Spleen (tissue), 11 donors: ENCODE measurements around the gene GPC2. TPM values are rescaled to one million over a fixed set of nuclear protein-coding genes. Genes with fewer than 3 reads are reported as not detected.

Experiments used
- DNase-seq: peaks from one replicate; pipeline ENCODE4 v3.0.0-alpha.2; 2020
- H3K27ac ChIP-seq, 8 donors: fragments of 200-600 bp; sonication (generic) in 7 of 8; 1 replicate in 4 of 8; 2 replicates in 4 of 8; pipeline versions ENCODE4 v1.5.0 to v1.8.0; 2016 to 2021; ENCODE audit warnings: inconsistent platforms in 4 of 8, mild to moderate bottlenecking in 4 of 8, moderate library complexity in 1 of 8
- H3K27me3 ChIP-seq, 7 donors: fragments of 200-600 bp; sonication (generic) in 6 of 7; replicated peaks in 1 of 7; 1 replicate in 4 of 7; 2 replicates in 3 of 7; pipeline versions ENCODE4 v1.5.0 to v1.8.0; 2016 to 2021; ENCODE audit warnings: inconsistent platforms in 3 of 7, mild to moderate bottlenecking in 1 of 7
- H3K36me3 ChIP-seq, 6 donors: fragments of 200-600 bp; sonication (generic) in 5 of 6; 1 replicate in 4 of 6; 2 replicates in 2 of 6; pipeline versions ENCODE4 v1.5.0 to v1.8.0; 2016 to 2021; ENCODE audit warnings: inconsistent platforms in 2 of 6
- H3K4me1 ChIP-seq, 6 donors: fragments of 200-600 bp; sonication (generic) in 5 of 6; 1 replicate in 3 of 6; 2 replicates in 3 of 6; pipeline versions ENCODE4 v1.5.0 to v1.8.0; 2016 to 2021; ENCODE audit warnings: inconsistent platforms in 3 of 6
- H3K4me3 ChIP-seq, 8 donors: fragments of 200-600 bp; sonication (generic) in 7 of 8; 1 replicate in 4 of 8; 2 replicates in 4 of 8; pipeline versions ENCODE4 v1.5.0 to v1.8.0; 2016 to 2021; ENCODE audit warnings: inconsistent platforms in 4 of 8, mild to moderate bottlenecking in 4 of 8, moderate library complexity in 2 of 8
- H3K9me3 ChIP-seq, 8 donors: fragments of 200-600 bp; sonication (generic) in 7 of 8; 1 replicate in 4 of 8; 2 replicates in 4 of 8; pipeline versions ENCODE4 v1.5.0 to v1.8.0; 2016 to 2021; ENCODE audit warnings: inconsistent platforms in 4 of 8
- POLR2A ChIP-seq, 3 donors: fragments of 450-650 bp; IDR thresholded peaks; one replicate each; pipeline ENCODE4 v1.5.1; 2017; ENCODE audit warnings: antibody characterized with exemption in 3 of 3, mild to moderate bottlenecking in 1 of 3
- POLR2AphosphoS5 ChIP-seq, 3 donors: sonication (generic); formaldehyde crosslinking; IDR thresholded peaks; one replicate each; pipeline ENCODE4 v1.5.1; 2017; ENCODE audit warnings: antibody characterized with exemption in 3 of 3
- WGBS, 5 donors: extraction: QIAGEN DNeasy Blood & Tissue Kit in 3 of 5; methylation state at CpG; one replicate each; pipeline versions ENCODE4 v1.1.5 to v1.1.7; 2013 to 2018; 5-methylcytosine and 5-hydroxymethylcytosine counted together
- intact Hi-C: fragments of 100-400 bp; cut with DNase I; formaldehyde crosslinking; loops from one replicate; pipeline ENCODE4 v1.15.0; 2023; ENCODE audit warnings: low total_unique reads
- polyA plus RNA-seq, 3 donors: library from polyadenylated mRNA; stranded (reverse); fragments of 200-250 nt; gene quantifications; one replicate each; pipeline ENCODE4 v1.2.1, GENCODE V29; 2013
- total RNA-seq, 7 donors: library from RNA; depleted of rRNA in 3 of 7; stranded (reverse); fragments of >200 nt in 3 of 7; fragmentation: NEBNext Ultra II Directional in 4 of 7; extraction: Animal tissue kit (Norgen Biotek cat#: 25700) in 4 of 7; gene quantifications; one replicate each; pipeline versions ENCODE4 v1.1.0 to v1.2.1, GENCODE V29; 2016 to 2021
- TF ChIP-seq, protein P1 (sequence below), 11 experiments: fragments of 200-600 bp in 7 of 11; fragments of 450-650 bp in 4 of 11; sonication (generic) in 4 of 11; IDR thresholded peaks in 8 of 11; conservative IDR thresholded peaks in 3 of 11; 1 replicate in 7 of 11; 2 replicates in 4 of 11; pipeline versions ENCODE4 v1.4.0 to v1.8.0; 2016 to 2021; ENCODE audit warnings: antibody characterized with exemption in 11 of 11, inconsistent platforms in 4 of 11, mild to moderate bottlenecking in 1 of 11
- donor health status: healthy with polysubstance abuse.
- donor health status: DM: no; HTN: no; CAD: no; lungs with moderate emphysema.
- donor health status: DM: no; HTN: no; CAD: no.
- donor health status: Bipolar disorder and iron deficiency.
- donor health status: healthy.
- donor health status: DM: no; HTN: no; CAD: no.
- donor health status: DM: yes; HTN: yes; CAD: no.

GPC2 gene
- total and polyA plus RNA-seq, 10 donors = 2.1 to 5.3 (median 4.3) TPM

DNA sequence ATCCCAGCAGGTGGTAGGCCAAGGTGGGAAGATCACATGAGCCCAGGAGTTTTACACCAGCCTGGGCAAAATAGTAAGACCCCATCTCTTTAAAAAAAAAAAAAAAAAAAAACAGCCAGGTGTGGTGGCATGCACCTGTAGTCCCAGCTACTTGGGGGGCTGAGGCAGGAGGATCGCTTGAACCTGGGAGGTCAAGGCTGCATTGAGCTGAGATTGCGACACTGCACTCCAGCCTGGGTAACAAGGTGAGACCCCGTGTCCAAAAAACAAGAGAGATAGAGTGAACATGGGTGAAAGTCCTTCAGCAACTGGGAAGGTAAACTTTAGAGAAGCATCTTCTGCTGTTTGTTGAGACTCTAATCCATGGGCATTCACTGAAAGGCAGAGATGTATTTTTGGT lies 34.7 kb downstream of the GPC2 start:
- H3K36me3 ChIP-seq = no peaks in the 10 kb centered on the region
- H3K9me3 ChIP-seq = no peaks in the 10 kb centered on the region
- TF ChIP-seq POLR2A (IDR thresholded peaks at IDR 0.05) (no peak), POLR2AphosphoS5 (IDR thresholded peaks at IDR 0.05) (no peak)
- TF ChIP-seq, protein P1, sequence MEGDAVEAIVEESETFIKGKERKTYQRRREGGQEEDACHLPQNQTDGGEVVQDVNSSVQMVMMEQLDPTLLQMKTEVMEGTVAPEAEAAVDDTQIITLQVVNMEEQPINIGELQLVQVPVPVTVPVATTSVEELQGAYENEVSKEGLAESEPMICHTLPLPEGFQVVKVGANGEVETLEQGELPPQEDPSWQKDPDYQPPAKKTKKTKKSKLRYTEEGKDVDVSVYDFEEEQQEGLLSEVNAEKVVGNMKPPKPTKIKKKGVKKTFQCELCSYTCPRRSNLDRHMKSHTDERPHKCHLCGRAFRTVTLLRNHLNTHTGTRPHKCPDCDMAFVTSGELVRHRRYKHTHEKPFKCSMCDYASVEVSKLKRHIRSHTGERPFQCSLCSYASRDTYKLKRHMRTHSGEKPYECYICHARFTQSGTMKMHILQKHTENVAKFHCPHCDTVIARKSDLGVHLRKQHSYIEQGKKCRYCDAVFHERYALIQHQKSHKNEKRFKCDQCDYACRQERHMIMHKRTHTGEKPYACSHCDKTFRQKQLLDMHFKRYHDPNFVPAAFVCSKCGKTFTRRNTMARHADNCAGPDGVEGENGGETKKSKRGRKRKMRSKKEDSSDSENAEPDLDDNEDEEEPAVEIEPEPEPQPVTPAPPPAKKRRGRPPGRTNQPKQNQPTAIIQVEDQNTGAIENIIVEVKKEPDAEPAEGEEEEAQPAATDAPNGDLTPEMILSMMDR (IDR thresholded peaks at IDR 0.05 in 8 of 11, conservative IDR thresholded peaks at IDR 0.05 in 3 of 11) = no peak
- intact Hi-C loops = no loop called here
- 90 to 99% (median 94%) methylated on average over 3 of the region's 3 CpGs for WGBS, 5 donors
- peaks cover 0 to 30% (median 12%) of the 10 kb centered on the region in 6 donors for H3K4me1 ChIP-seq
- no peak overlapping the region for H3K4me3 ChIP-seq
- DNase-seq = no peak
- H3K27me3 ChIP-seq = no peaks in the 10 kb centered on the region
- peak overlapping the region in 2 of 8 donors; percentile 64 to 79 for H3K27ac ChIP-seq

DNA sequence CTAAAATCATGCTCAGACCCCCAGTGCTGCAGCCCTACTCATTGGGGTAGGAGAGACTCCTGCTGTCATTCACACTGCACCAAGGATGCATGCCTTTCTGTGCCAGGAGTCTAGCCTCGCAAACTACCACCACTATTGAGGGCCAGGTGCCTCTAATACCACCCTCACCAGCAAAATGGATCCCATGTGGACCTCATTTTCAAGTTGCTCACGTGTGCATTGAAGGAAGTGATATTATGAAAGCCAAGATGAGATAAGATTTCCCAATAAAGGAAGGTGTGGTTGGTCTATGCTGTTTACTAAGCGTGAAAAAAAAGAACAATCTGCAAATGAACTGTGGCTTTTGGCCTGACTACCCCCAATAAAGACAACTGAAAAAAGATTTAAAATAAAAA lies 35.6 kb downstream of the GPC2 start:
- Histone ChIP-seq H3K4me1 (peaks cover 0 to 30% (median 12%) of the 10 kb centered on the region in 6 donors), H3K36me3 (no peaks in the 10 kb centered on the region), H3K27me3 (no peaks in the 10 kb centered on the region), H3K9me3 (no peaks in the 10 kb centered on the region), H3K4me3 (peak overlapping the region in 1 of 8 donors; percentile 11), H3K27ac (peak overlapping the region in 4 of 8 donors; percentile 36 to 79 (median 56))
- DNase-seq = no peak
- intact Hi-C loops = no loop called here
- WGBS, 5 donors = 41 to 54% (median 49%) methylated on average over 3 of the region's 3 CpGs
- TF ChIP-seq POLR2AphosphoS5 (IDR thresholded peaks at IDR 0.05) (no peak), POLR2A (IDR thresholded peaks at IDR 0.05) (no peak)
- TF ChIP-seq, protein P1 (IDR thresholded peaks at IDR 0.05 in 8 of 11, conservative IDR thresholded peaks at IDR 0.05 in 3 of 11) = no peak

DNA sequence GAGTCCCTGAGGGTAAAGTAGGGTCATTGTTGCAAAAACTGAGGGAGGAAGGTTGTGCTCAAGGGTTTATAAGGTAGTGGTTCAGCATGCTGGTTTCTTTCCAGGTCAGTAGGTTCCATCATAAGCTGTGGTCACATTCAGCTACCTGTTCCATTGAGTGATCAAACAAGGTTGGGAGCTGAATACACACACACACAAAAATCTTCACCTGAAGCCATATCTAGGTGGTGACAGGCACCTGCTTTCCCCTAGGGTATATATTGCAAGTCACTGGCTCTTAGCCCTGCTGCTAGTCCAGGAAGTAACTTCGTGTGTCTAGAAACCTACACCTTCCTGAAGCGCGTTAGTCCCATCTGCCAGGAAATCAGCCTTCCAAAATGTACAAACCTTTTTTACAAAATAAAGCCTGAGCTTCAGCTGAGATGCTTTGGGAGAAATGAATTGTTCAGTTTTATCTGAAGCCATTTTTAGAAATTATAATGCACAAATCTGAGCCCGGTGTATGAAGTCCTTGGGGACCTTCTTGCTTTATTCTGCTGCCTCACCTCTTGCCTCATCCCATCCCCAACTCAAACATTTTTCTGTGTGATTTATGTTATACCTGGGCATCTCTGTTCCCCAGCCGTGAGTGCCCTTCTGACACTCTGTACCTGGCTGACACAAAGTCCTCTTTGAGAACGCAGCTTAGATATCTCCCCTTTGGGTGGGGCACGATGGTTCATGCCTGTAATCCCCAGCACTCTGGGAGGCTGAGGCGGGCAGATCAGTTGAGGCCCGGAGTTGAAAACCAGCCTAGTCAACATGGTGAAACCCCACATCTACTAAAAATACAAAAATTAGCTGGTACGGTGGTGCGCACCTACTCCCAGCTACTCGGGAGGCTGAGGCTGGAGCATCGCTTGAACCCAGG lies 39.1 kb downstream of the GPC2 start:
- DNase-seq = peak; percentile 23
- Histone ChIP-seq H3K4me3 (no peak overlapping the region), H3K4me1 (peaks cover 0 to 27% (median 12%) of the 10 kb centered on the region in 6 donors), H3K27ac (peak overlapping the region in 2 of 8 donors; percentile 22), H3K36me3 (no peaks in the 10 kb centered on the region), H3K9me3 (no peaks in the 10 kb centered on the region), H3K27me3 (no peaks in the 10 kb centered on the region)
- intact Hi-C loops = loop anchor here (10.0 kb wide), 2 partner anchors 87 to 207 kb away; no protein-coding TSS in a partner anchor
- TF ChIP-seq POLR2AphosphoS5 (IDR thresholded peaks at IDR 0.05) = no peak
- TF ChIP-seq POLR2A (IDR thresholded peaks at IDR 0.05) = no peak
- TF ChIP-seq, protein P1 (IDR thresholded peaks at IDR 0.05 in 8 of 11, conservative IDR thresholded peaks at IDR 0.05 in 3 of 11) = no peak
- 70 to 72% (median 71%) methylated on average over 13 of the region's 13 CpGs for WGBS, 5 donors

DNA sequence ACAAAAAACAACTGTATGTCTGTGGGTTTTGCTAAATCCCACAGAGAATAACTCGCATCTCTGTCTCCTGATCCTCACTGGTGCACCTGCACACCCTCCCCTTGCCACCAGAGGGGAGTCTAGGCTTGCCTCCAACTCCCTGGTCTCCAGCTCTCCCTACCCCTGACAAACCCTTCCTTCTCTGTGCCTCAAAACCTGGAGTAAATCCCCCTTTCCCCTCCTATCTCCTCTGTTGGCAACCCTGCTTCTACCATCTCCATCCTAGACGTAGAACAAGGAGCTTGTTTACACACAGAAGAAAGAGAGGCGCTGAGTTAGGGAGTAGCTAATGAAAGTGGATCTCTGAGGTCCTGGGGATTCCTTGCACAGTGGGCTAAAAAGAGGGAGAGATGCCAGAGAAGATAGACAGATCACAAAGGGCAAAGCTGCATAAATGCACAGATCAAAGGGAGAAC lies 44.5 kb downstream of the GPC2 start:
- H3K27me3 ChIP-seq = no peaks in the 10 kb centered on the region
- no peaks in the 10 kb centered on the region for H3K36me3 ChIP-seq
- H3K27ac ChIP-seq = no peak overlapping the region
- WGBS, 5 donors = 28 to 39% (median 30%) methylated on average over 3 of the region's 3 CpGs
- H3K9me3 ChIP-seq = no peaks in the 10 kb centered on the region
- intact Hi-C loops = loop anchor here (10.0 kb wide), 2 partner anchors 92 to 212 kb away; no protein-coding TSS in a partner anchor
- DNase-seq = peak; percentile 88
- TF ChIP-seq POLR2AphosphoS5 (IDR thresholded peaks at IDR 0.05) (peak in 1 of 3 donors; percentile 67), POLR2A (IDR thresholded peaks at IDR 0.05) (no peak)
- TF ChIP-seq, protein P1 (IDR thresholded peaks at IDR 0.05 in 8 of 11, conservative IDR thresholded peaks at IDR 0.05 in 3 of 11) = peak; percentile 75 to 96 (median 92)
- H3K4me3 ChIP-seq = no peak overlapping the region
- H3K4me1 ChIP-seq = peaks cover 13 to 36% (median 21%) of the 10 kb centered on the region in 6 donors
